ENCODE results near the gene SEC31A. TPM values are rescaled to one million over a fixed set of nuclear protein-coding genes. Genes with fewer than 3 reads are reported as not detected.
"Not testable (repeated sequence)": the region's sequence is repeated elsewhere in the genome, so short reads cannot be mapped to it uniquely, and the experiment has no call there.

SEC31A gene
- total and polyA plus RNA-seq, 4 donors = 83.7 to 244 (median 149) TPM

DNA sequence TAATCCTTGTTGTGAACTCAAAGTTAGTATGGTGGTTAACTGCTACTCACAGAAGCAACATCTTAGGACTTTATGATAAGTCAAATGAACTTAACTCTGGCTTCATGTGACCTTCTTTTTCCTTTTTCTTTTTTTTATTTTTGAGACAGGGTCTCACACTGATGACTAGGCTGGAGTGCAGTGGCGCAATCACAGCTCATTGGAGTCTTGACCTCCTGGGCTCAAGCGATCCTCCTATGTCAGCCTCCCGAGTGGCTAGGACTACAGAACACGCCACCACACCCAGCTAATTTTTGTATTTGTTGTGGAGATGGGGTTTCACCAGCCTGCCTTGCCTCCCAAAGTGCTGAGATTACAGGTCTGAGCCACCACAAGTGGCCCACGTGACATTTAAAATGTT, 22.4 kb downstream of the SEC31A start:
- Histone ChIP-seq H3K27me3 (ENCODE audit: control insufficient read depth in 3 of 3, insufficient read depth in 3 of 3, low read length in 2 of 3) (no peaks in the 10 kb centered on the region), H3K9me3 (ENCODE audit: control insufficient read depth in 4 of 4, insufficient read depth in 3 of 4, low read length in 3 of 4) (no peaks in the 10 kb centered on the region), H3K4me3 (no peak overlapping the region), H3K27ac (ENCODE audit: low read depth in 1 of 2, low read length in 1 of 2) (no peak overlapping the region), H3K9ac (ENCODE audit: insufficient read depth in 1 of 2, low read length in 2 of 2) (no peak overlapping the region), H3K36me3 (ENCODE audit: control insufficient read depth in 4 of 4, insufficient read depth in 4 of 4, low read length in 4 of 4) (peaks cover 27 to 56% (median 47%) of the 10 kb centered on the region in 4 donors), H3K4me1 (ENCODE audit: control insufficient read depth in 5 of 5, insufficient read depth in 5 of 5, low read length in 5 of 5) (peaks cover 0 to 2% (median 0%) of the 10 kb centered on the region in 5 donors)
- 97 to 98% methylated on average over 5 of the region's 5 CpGs for WGBS, 2 donors
- DNase-seq (no peak), ATAC-seq (ENCODE audit: insufficient read depth, low FRiP score) (no peak)
- TF ChIP-seq, protein P1, sequence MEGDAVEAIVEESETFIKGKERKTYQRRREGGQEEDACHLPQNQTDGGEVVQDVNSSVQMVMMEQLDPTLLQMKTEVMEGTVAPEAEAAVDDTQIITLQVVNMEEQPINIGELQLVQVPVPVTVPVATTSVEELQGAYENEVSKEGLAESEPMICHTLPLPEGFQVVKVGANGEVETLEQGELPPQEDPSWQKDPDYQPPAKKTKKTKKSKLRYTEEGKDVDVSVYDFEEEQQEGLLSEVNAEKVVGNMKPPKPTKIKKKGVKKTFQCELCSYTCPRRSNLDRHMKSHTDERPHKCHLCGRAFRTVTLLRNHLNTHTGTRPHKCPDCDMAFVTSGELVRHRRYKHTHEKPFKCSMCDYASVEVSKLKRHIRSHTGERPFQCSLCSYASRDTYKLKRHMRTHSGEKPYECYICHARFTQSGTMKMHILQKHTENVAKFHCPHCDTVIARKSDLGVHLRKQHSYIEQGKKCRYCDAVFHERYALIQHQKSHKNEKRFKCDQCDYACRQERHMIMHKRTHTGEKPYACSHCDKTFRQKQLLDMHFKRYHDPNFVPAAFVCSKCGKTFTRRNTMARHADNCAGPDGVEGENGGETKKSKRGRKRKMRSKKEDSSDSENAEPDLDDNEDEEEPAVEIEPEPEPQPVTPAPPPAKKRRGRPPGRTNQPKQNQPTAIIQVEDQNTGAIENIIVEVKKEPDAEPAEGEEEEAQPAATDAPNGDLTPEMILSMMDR (IDR thresholded peaks at IDR 0.05; ENCODE audit: control extremely low read depth, extremely low read depth) = no peak

DNA sequence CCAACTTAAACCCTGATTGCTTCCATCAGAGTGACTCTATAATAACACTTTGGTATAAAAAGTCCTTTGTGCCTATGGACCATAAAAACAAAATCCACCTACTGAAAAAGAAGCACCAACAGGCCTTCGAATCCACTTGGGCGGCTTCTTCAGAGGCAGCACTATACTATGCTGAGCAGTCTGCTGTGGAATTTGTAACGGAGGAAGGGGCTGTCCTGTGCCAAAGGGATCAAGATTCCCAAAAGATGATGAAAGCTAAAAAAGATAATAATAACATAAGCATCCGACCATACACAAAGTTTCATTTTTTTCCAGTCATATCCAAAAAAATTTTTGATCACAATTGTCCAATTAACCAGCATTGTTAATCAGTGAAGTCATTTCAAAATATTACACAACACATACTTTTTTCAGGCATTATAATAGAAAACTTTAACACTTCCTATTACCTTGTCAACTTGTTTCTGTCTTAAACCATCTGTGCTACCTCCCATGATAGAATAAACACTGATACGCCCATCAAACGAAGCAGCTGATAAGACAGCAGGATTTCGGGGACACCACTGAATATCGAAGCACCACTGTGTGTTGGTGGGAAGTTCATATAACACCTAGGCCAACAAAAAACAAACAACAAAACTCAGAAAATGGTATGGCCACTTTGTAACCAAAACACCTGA, 24.1 kb downstream of the SEC31A start:
- TF ChIP-seq, protein P1 (IDR thresholded peaks at IDR 0.05; ENCODE audit: control extremely low read depth, extremely low read depth) = no peak

DNA sequence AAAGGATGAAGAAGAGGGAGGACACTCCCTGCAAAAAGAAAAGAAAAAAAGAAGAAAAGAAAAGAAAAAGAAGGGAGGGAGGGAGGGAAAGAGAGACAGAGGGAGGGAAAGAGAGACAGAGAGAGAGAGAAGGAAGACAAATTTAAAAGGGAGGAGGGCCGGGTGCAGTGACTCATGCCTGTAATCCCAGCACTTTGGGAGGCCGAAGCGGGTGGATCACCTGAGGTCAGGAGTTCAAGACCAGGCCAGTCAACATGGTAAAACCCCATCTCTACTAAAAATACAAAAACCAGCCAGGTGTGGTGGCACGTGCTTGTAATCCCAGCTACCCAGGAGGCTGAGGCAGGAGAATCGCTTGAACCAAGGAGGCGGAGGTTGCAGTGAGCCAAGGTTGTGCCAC, 24.9 kb downstream of the SEC31A start:
- not testable (repeated sequence) for H3K9me3 ChIP-seq (ENCODE audit: control insufficient read depth in 4 of 4, insufficient read depth in 3 of 4, low read length in 3 of 4); H3K27ac ChIP-seq (ENCODE audit: low read depth in 1 of 2, low read length in 1 of 2); H3K4me3 ChIP-seq; ATAC-seq (ENCODE audit: insufficient read depth, low FRiP score); H3K9ac ChIP-seq (ENCODE audit: insufficient read depth in 1 of 2, low read length in 2 of 2); H3K4me1 ChIP-seq (ENCODE audit: control insufficient read depth in 5 of 5, insufficient read depth in 5 of 5, low read length in 5 of 5); DNase-seq; H3K27me3 ChIP-seq (ENCODE audit: control insufficient read depth in 3 of 3, insufficient read depth in 3 of 3, low read length in 2 of 3)
- 77 to 81% methylated on average over 6 of the region's 6 CpGs for WGBS, 2 donors
- peaks cover 22 to 61% (median 44%) of the 10 kb centered on the region in 4 donors for H3K36me3 ChIP-seq (ENCODE audit: control insufficient read depth in 4 of 4, insufficient read depth in 4 of 4, low read length in 4 of 4)

More for the DNA sequence above, 24.1 kb downstream of the SEC31A start:
- DNase-seq (no peak), ATAC-seq (ENCODE audit: insufficient read depth, low FRiP score) (no peak)
- peaks cover 27 to 62% (median 49%) of the 10 kb centered on the region in 4 donors for H3K36me3 ChIP-seq (ENCODE audit: control insufficient read depth in 4 of 4, insufficient read depth in 4 of 4, low read length in 4 of 4)
- no peaks in the 10 kb centered on the region for H3K27me3 ChIP-seq (ENCODE audit: control insufficient read depth in 3 of 3, insufficient read depth in 3 of 3, low read length in 2 of 3)
- no peak overlapping the region for H3K27ac ChIP-seq (ENCODE audit: low read depth in 1 of 2, low read length in 1 of 2)
- peaks cover 0 to 2% (median 0%) of the 10 kb centered on the region in 5 donors for H3K4me1 ChIP-seq (ENCODE audit: control insufficient read depth in 5 of 5, insufficient read depth in 5 of 5, low read length in 5 of 5)
- H3K4me3 ChIP-seq = no peak overlapping the region
- WGBS, 2 donors = 83 to 88% methylated on average over 8 of the region's 8 CpGs
- no peaks in the 10 kb centered on the region for H3K9me3 ChIP-seq (ENCODE audit: control insufficient read depth in 4 of 4, insufficient read depth in 3 of 4, low read length in 3 of 4)
- no peak overlapping the region for H3K9ac ChIP-seq (ENCODE audit: insufficient read depth in 1 of 2, low read length in 2 of 2)

DNA sequence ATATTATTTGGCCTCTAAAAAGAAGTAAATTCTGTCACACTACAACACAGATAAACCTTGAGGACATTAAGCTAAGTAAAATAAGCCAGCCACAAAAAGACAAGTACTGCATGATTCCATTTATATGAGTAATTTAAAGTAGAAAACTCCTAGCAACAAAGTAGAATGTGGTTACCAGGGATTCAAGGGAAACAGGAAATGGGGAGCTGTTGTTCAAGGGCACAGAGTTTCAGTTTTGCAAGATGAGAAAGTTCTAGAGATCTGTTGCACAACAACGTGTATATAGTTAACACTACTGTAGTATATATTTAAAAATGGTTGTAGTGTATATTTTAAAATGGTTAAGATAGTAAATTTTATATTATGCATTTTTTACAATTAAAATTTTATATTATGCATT, 25.4 kb downstream of the SEC31A start:
- Histone ChIP-seq H3K27ac (ENCODE audit: low read depth in 1 of 2, low read length in 1 of 2) (no peak overlapping the region), H3K27me3 (ENCODE audit: control insufficient read depth in 3 of 3, insufficient read depth in 3 of 3, low read length in 2 of 3) (no peaks in the 10 kb centered on the region), H3K4me3 (no peak overlapping the region), H3K9me3 (ENCODE audit: control insufficient read depth in 4 of 4, insufficient read depth in 3 of 4, low read length in 3 of 4) (no peaks in the 10 kb centered on the region), H3K36me3 (ENCODE audit: control insufficient read depth in 4 of 4, insufficient read depth in 4 of 4, low read length in 4 of 4) (peaks cover 20 to 57% (median 39%) of the 10 kb centered on the region in 4 donors), H3K4me1 (ENCODE audit: control insufficient read depth in 5 of 5, insufficient read depth in 5 of 5, low read length in 5 of 5) (peaks cover 0 to 2% (median 0%) of the 10 kb centered on the region in 5 donors), H3K9ac (ENCODE audit: insufficient read depth in 1 of 2, low read length in 2 of 2) (no peak overlapping the region)
- peak; percentile 90 for ATAC-seq (ENCODE audit: insufficient read depth, low FRiP score)
- WGBS, 2 donors = 0 to 4% methylated on average over 1 of the region's 1 CpG
- DNase-seq = peak in 2 of 3 donors; percentile 23 to 25
- TF ChIP-seq, protein P1 (IDR thresholded peaks at IDR 0.05; ENCODE audit: control extremely low read depth, extremely low read depth) = no peak
